Renal cortex interstitium (tissue), 3 donors: Measurements from ENCODE around the gene PCBD2. TPM values are rescaled to one million over a fixed set of nuclear protein-coding genes. Genes with fewer than 3 reads are reported as not detected.

Source experiments
- polyA plus RNA-seq, 3 donors: library from polyadenylated mRNA; unstranded; fragments of 120-200 nt; gene quantifications; one replicate each; pipeline ENCODE4 v1.2.1, GENCODE V29; 2013; ENCODE audit not compliant: insufficient read length in 3 of 3

The PCBD2 gene
- polyA plus RNA-seq, 3 donors = 10.5 to 16.5 (median 12.2) TPM

Other genes with a start within 250 kb of the PCBD2 start
- 10 to 100 TPM; 61.9 to 74.7 (median 65.4) TPM for gene CAMLG, start 166.6 kb upstream of the PCBD2 start, polyA plus RNA-seq
- 10 to 100 TPM; 76.6 to 95.7 (median 89.7) TPM for gene DDX46, start 146.4 kb upstream of the PCBD2 start, polyA plus RNA-seq
- gene C5orf24, start 59.2 kb upstream of the PCBD2 start, polyA plus RNA-seq = 100 to 1,000 TPM in 2 of 3 donors, 10 to 100 TPM in 1; 90.8 to 112 (median 108) TPM
- 10 to 100 TPM; 80.0 to 89.5 (median 82.3) TPM for gene TXNDC15, start 30.8 kb upstream of the PCBD2 start, polyA plus RNA-seq
- gene CATSPER3, start 62.8 kb downstream of the PCBD2 start, polyA plus RNA-seq = 1 to 10 TPM in 2 of 3 donors, under 1 TPM in 1; 0.89 to 1.3 (median 1.3) TPM
- not detected for gene PITX1, start 129.1 kb downstream of the PCBD2 start, polyA plus RNA-seq